Tibial nerve (tissue), 3 donors: Measurements from ENCODE around the gene RUNX2.

ENCODE experiments used
- CTCF ChIP-seq, 5 experiments: fragments of 200-600 bp in 3 of 5; fragments of 450-650 bp in 2 of 5; sonication (generic) in 3 of 5; IDR thresholded peaks; one replicate each; pipeline ENCODE4 v1.5.1; 2016 to 2019; ENCODE audit warnings: antibody characterized with exemption in 5 of 5, mild to moderate bottlenecking in 3 of 5, moderate library complexity in 2 of 5
- POLR2A ChIP-seq, 2 donors: fragments of 450-650 bp; IDR thresholded peaks; one replicate each; pipeline ENCODE4 v1.6.1; 2017; ENCODE audit warnings: antibody characterized with exemption in 2 of 2, mild to moderate bottlenecking in 2 of 2, moderate library complexity in 2 of 2

DNA sequence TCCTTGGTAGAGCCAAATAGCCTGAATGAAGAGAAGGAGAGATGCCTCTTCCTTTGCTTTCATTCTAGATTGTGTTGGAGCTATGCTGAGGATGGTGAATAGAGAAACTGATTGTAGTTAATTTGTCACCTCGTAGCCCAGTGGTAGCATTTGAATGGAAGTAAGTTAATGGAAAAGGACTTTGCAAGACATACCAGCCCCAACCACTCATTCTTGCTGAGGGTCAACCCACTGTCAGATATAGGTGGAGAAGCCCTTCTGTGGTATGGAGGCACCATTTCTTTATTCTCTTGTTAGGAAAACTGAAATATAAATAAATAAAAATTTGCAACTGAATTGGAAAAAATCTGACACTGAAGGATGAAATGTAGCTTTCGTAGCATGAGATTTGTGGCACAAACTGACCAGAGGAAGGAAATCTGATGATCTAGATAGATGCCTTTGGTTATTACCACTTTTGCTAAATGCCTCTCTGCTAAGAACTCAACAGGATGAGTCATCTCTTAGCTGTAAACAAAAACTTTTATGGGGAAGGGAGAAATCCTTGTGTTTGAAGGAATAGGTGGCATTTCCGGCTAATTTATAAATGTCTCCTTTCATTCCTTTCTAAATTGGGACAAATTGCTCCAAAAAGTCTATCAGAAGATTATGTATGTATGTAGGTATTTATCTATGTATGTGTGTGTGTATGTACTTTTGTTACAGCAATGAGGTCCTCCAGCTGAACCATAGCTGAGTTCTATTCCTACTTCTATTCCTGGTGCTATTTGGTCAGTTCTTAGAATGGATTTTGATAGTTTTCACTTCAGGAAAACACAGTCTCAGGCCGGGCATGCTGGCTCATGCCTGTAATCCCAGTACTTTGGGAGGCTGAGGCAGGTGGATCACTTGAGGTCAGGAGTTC is 126.1 kb downstream of the RUNX2 start:
- no peak for TF ChIP-seq CTCF (IDR thresholded peaks at IDR 0.05)
- no peak for TF ChIP-seq POLR2A (IDR thresholded peaks at IDR 0.05)
